OCI-LY3 (cell line): ENCODE data around the gene ZNF865.

ENCODE experiments used
- H2AFZ ChIP-seq: fragments of 200-600, 300-600 bp; shearing (Covaris generic); 2 replicates; pipeline ENCODE4 v1.6.0; 2014; ENCODE audit warnings: antibody characterized with exemption, low read depth, low read length
- H3K27ac ChIP-seq: fragments of 200-600, 300-600 bp; sonication (generic); 2 replicates; pipeline ENCODE4 v1.5.1; 2014; ENCODE audit warnings: mild to moderate bottlenecking, low read length, moderate library complexity, mixed read lengths
- H3K27me3 ChIP-seq: fragments of 200-600, 300-600 bp; sonication (generic); 2 replicates; pipeline ENCODE4 v1.6.1; 2014; ENCODE audit warnings: low read depth, low read length, mixed read lengths
- H3K36me3 ChIP-seq: fragments of 200-600, 300-600 bp; sonication (generic); replicated peaks from 2 replicates; pipeline ENCODE3; 2014; ENCODE audit warnings: low read depth, low read length, mixed read lengths
- H3K4me1 ChIP-seq: fragments of 300-600, 200-600 bp; sonication (generic); 2 replicates; pipeline ENCODE4 v1.6.1; 2014; ENCODE audit warnings: low read length, mixed read lengths
- H3K4me2 ChIP-seq: fragments of 200-600, 300-600 bp; sonication (generic); 2 replicates; pipeline ENCODE4 v1.6.1; 2014; ENCODE audit warnings: low read length, mixed read lengths
- H3K4me3 ChIP-seq: fragments of 300-600, 200-600 bp; sonication (generic); 2 replicates; pipeline ENCODE4 v1.5.1; 2014; ENCODE audit warnings: antibody characterized with exemption, mild to moderate bottlenecking, low read length, moderate library complexity
- H3K79me2 ChIP-seq: fragments of 300-600, 200-600 bp; shearing (Covaris generic); 2 replicates; pipeline ENCODE4 v1.6.1; 2014; ENCODE audit warnings: mild to moderate bottlenecking, low read length, mixed read lengths
- H3K9ac ChIP-seq: fragments of 300-600, 200-600 bp; shearing (Covaris generic); 2 replicates; pipeline ENCODE4 v1.6.0; 2014; ENCODE audit warnings: mild to moderate bottlenecking, low read length, moderate library complexity
- H3K9me3 ChIP-seq: fragments of 200-600, 300-600 bp; shearing (Covaris generic); 2 replicates; pipeline ENCODE4 v1.6.1; 2014; ENCODE audit warnings: low read length, mixed read lengths; ENCODE audit not compliant: insufficient read depth
- H4K20me1 ChIP-seq: fragments of 200-600, 300-600 bp; sonication (generic); 2 replicates; pipeline ENCODE4 v1.6.1; 2016; ENCODE audit warnings: low read length, mixed read lengths; ENCODE audit not compliant: insufficient read depth
- EZH2phosphoT487 ChIP-seq: fragments of 200-600 bp; shearing (Covaris generic); IDR thresholded peaks from 2 replicates; pipeline ENCODE4 v1.6.1; 2018; ENCODE audit warnings: antibody characterized with exemption, mixed run types, low read depth
- TF ChIP-seq, protein P1 (sequence below): fragments of 200-600, 300-600 bp; sonication (generic); IDR thresholded peaks from 2 replicates; pipeline ENCODE4 v1.5.1; 2014; ENCODE audit warnings: antibody characterized with exemption, low read length, low read depth

ZNF865 gene

DNA sequence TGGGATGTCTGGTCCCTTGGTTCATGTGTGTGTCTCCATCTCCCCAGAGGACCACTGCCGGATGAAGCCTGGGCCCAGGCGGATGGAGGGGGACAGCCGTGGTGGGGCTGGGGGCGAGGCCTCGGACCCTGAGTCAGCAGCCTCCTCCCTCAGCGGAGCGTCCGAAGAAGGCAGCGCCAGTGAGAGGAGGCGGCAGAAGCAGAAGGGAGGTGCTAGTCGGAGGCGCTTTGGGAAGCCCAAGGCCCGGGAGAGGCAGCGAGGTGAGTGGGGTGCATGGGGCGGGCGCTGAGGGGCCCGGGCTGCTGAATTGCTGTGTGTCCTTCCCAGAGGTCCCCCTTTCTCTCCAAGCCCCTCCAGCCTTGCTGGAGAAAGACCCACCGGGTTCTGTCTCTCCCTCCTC, 45.8 kb downstream of the ZNF865 start:
- H2AFZ ChIP-seq, result no peak overlapping the region
- H3K9me3 ChIP-seq, result no peaks in the 10 kb centered on the region
- H3K9ac ChIP-seq, result no peak overlapping the region
- H3K27me3 ChIP-seq, result no peaks in the 10 kb centered on the region
- peaks cover 20% of the 10 kb centered on the region for H3K4me1 ChIP-seq
- TF ChIP-seq, protein P1, sequence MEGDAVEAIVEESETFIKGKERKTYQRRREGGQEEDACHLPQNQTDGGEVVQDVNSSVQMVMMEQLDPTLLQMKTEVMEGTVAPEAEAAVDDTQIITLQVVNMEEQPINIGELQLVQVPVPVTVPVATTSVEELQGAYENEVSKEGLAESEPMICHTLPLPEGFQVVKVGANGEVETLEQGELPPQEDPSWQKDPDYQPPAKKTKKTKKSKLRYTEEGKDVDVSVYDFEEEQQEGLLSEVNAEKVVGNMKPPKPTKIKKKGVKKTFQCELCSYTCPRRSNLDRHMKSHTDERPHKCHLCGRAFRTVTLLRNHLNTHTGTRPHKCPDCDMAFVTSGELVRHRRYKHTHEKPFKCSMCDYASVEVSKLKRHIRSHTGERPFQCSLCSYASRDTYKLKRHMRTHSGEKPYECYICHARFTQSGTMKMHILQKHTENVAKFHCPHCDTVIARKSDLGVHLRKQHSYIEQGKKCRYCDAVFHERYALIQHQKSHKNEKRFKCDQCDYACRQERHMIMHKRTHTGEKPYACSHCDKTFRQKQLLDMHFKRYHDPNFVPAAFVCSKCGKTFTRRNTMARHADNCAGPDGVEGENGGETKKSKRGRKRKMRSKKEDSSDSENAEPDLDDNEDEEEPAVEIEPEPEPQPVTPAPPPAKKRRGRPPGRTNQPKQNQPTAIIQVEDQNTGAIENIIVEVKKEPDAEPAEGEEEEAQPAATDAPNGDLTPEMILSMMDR, result no peak
- no peak for TF ChIP-seq EZH2phosphoT487
- no peak overlapping the region for H3K4me3 ChIP-seq
- H3K36me3 ChIP-seq, result peaks cover 7% of the 10 kb centered on the region
- peaks cover 30% of the 10 kb centered on the region for H3K79me2 ChIP-seq
- H3K27ac ChIP-seq, result no peak overlapping the region
- no peak overlapping the region for H3K4me2 ChIP-seq
- no peaks in the 10 kb centered on the region for H4K20me1 ChIP-seq

DNA sequence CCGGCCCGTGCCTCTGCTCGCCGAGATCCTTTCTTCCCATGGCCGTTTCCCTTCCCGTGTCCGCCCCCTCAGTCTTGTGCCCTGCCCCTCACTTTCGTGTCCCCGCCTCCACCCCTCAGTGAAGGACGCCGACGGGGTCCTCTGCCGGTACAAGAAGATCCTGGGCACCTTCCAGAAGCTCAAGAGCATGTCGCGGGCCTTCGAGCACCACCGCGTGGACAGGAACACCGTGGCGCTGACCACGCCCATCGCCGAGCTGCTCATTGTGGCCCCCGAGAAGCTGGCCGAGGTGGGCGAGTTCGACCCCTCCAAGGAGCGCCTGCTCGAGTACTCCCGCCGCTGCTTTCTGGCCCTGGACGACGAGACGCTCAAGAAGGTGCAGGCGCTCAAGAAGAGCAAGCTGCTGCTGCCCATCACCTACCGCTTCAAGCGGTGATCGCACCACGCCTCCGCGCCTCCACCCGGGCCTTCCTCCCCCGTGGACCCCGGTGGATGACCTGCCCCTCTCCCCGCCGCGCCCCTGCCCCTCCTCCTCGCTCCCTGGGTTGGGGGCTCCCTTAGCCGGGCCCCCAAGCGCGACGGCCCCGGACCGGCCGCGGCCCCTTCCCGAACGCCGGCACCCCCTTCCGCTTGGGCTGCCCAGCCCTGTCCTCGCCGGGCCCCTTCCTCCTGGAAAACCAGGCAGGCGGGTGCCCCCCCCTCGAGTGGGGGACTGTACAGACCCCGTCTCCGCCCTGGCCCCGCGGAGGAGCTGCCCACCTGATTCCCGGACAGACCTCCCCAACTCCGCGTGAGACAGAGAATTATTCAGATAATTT, 47.1 kb downstream of the ZNF865 start:
- no peak for TF ChIP-seq EZH2phosphoT487
- TF ChIP-seq, protein P1, result no peak
- H3K9me3 ChIP-seq, result no peaks in the 10 kb centered on the region
- H2AFZ ChIP-seq, result no peak overlapping the region
- H3K27ac ChIP-seq, result no peak overlapping the region
- peak overlapping the region; percentile 76 for H3K4me2 ChIP-seq
- H3K9ac ChIP-seq, result no peak overlapping the region
- H4K20me1 ChIP-seq, result peaks cover 12% of the 10 kb centered on the region
- 0 out of 2 replicates have a peak overlapping the region, but pooled peaks have one; percentile 80 for H3K4me3 ChIP-seq
- no peaks in the 10 kb centered on the region for H3K27me3 ChIP-seq
- peaks cover 34% of the 10 kb centered on the region for H3K79me2 ChIP-seq
- H3K4me1 ChIP-seq, result peaks cover 17% of the 10 kb centered on the region
- H3K36me3 ChIP-seq, result peaks cover 20% of the 10 kb centered on the region

DNA sequence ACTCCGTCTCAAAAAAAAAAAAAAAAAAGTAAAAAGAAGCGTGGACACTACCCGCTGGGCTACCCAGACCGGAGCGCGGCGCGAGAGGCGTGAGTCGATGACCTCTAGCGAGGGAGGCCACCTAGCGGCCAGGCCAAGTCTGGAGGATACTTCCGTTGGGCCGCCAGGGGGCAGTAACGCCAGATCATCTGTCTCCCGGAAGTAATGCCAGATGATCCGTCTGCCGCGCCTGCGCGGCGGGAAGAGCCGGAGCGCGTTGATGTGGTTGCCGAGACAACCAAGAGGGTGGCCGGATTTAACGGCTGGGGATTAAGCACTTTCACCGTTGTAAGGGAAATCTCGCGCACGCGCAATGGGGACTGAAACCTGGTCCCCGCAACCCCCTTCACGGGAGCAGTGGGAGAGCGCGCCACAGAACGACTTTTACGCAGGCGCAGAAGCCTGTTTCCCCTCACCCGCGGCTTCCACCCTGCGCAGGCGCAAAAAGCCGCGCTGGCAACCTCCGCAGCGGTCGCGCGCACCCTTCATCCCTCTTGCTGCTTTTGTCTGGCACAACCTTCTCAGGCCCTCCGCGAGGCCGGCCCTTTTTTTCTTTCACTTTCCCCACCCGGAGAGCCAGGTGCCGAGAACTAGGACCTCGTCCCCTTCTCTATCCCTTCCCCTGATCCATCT, 48.3 kb downstream of the ZNF865 start:
- peak overlapping the region; percentile 80 for H3K4me3 ChIP-seq
- peaks cover 24% of the 10 kb centered on the region for H4K20me1 ChIP-seq
- H3K79me2 ChIP-seq, result peaks cover 39% of the 10 kb centered on the region
- no peaks in the 10 kb centered on the region for H3K9me3 ChIP-seq
- H3K4me2 ChIP-seq, result peak overlapping the region; percentile 76
- peaks cover 29% of the 10 kb centered on the region for H3K36me3 ChIP-seq
- peak overlapping the region; percentile 96 for H3K9ac ChIP-seq
- H2AFZ ChIP-seq, result peak overlapping the region; percentile 54; the same call in 1 of the 2 replicates
- TF ChIP-seq EZH2phosphoT487, result no peak
- TF ChIP-seq, protein P1, result peak; percentile 99
- peaks cover 24% of the 10 kb centered on the region for H3K4me1 ChIP-seq
- H3K27ac ChIP-seq, result peak overlapping the region; percentile 90
- H3K27me3 ChIP-seq, result no peaks in the 10 kb centered on the region

DNA sequence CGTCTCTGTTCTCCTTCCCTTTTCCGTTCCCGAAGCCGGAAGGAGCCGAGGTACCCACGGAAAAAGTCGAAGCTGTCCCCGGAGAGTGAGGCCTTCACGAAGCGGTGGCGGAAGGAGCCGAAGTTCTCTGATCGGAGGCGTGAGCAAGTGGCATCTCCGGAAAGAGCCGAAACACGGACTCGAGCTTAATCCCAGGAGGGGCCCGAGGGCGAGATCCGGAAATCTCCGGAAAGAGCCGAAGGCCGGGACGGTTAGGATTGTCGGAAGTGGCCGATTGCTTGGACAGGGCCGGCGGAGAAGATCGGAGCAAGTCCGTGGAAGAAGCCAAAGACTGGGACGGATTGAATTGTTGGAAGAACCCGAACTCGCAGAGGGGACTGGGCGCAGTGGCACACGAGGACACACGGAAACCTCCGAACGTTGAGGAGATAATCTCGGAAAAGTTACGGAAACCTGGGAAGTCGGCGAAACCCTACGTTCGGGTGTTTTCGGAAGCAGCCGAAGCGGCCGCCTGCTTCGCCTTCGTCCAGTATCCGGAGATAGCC, 48.9 kb downstream of the ZNF865 start:
- Histone ChIP-seq H3K36me3 (peaks cover 35% of the 10 kb centered on the region), H4K20me1 (peaks cover 31% of the 10 kb centered on the region), H2AFZ (peak overlapping the region; percentile 54; the same call in 1 of the 2 replicates), H3K27ac (peak overlapping the region; percentile 90), H3K9ac (peak overlapping the region; percentile 96), H3K4me3 (peak overlapping the region; percentile 80), H3K9me3 (no peaks in the 10 kb centered on the region), H3K79me2 (peaks cover 42% of the 10 kb centered on the region), H3K27me3 (no peaks in the 10 kb centered on the region), H3K4me1 (peaks cover 26% of the 10 kb centered on the region), H3K4me2 (peak overlapping the region; percentile 76)
- no peak for TF ChIP-seq EZH2phosphoT487
- TF ChIP-seq, protein P1, result no peak
